C1 segment of cervical spinal cord (tissue), 14 donors: ENCODE data around the gene PFKFB3.

Source experiments
- DNase-seq, 14 donors: peaks; one replicate each; lab custom pipeline; 2025; lab: John Stamatoyannopoulos, UW

Gene PFKFB3

DNA sequence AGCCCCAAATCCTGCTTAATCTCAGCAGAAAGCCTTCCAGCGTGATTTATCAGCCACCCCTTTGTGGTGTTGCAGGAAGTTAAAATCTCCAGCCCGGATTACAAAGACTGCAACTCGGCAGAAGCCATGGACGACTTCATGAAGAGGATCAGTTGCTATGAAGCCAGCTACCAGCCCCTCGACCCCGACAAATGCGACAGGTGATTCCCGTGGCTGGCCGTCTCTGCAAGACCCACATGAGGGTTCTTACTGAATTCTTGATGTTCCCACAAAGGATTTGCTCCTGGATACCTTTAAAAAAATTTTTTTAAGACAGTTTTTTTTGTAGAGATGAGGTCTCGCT is 16.7 kb downstream of the PFKFB3 start:
- DNase-seq, result no peak

DNA sequence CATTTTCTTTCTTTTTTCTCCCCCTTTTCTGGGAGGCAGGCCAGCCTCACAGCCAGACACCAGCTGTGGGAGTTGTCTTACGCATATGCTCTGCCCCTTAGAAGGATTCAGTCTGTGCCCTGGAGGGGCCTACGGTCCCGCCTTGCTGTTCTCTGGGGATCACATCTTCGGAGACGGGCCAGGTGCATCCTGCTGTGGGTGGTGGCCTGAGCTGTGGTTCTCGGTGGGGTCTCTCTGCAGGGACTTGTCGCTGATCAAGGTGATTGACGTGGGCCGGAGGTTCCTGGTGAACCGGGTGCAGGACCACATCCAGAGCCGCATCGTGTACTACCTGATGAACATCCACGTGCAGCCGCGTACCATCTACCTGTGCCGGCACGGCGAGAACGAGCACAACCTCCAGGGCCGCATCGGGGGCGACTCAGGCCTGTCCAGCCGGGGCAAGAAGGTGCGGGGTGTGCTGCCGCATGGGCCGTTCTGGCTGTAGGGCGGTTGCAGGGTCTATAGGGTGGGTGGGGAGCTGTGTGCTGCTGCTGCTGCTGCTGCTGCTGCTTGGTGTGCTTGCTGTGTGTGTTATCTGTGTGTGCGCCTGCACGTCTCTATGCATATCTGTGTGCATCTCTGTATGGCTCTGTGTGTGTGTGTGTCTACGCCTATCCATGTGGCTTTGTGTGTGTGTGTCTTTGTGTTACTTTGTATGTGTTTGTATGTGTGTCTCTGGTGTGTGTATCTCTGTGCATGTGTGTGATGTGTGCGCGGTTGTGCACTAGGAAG is 17.9 kb downstream of the PFKFB3 start:
- peak in 1 of 14 donors; percentile 53 for DNase-seq

DNA sequence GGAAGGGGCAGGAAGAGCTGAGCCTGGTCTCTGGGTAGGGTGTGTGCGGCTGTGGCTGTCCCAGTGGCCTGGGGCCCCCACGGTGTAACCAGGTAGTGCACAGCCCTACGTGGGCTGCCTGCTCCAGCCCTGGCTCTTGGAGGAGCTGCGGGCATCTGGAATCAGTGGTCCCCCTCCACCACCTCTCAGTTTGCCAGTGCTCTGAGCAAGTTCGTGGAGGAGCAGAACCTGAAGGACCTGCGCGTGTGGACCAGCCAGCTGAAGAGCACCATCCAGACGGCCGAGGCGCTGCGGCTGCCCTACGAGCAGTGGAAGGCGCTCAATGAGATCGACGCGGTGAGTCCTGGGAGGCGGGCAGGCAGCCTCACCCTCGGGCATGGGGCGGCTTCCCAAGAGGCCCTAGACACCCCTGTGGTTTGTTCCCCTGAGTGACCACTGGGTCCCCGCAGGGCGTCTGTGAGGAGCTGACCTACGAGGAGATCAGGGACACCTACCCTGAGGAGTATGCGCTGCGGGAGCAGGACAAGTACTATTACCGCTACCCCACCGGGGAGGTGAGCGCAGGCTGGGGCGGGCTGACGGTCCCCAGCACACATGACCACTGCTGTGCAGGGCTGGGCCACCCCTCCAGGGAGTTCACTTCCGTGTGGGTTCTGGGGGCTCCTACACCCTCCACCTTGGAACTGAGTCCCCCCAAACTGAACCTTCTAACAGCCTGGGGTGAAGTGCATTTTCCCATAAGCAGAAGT is 18.6 kb downstream of the PFKFB3 start:
- DNase-seq, result no peak

DNA sequence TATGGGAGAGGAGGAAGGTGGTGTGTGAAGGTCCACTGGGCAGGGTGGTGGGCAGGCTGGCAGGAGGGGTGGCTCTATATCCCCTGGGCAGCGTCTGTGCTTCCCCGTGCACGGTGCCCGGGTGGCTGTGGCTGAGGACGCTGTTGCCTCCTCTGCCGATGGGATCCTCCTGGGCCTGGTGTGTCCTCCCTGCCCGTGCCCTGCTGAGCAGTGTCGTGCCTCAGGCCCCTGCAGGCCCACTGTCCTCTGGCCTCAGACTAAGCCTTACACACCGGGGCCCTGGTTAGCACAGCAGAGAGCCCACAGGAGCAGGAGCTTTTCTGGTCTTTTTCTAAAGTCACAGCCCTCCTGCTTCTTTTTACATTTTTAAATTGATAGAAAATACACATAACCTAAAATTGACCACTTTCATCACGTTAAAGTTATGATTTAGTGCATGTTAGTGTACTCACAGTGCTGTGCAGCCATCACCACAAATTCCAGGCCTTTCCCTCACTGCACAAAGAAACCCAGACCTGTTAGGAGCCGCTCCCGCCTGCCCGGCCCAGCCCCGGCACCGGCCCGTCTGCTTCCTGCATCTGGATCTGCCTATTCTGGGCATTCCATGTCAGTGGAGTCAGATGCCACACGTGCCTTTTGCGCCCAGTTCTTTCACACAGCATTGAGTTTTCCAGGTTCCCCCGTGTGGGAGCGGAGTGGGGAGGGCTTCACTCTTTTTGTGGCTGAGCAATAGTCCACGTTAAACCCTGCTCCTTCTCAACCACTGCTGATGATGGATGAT is 19.4 kb downstream of the PFKFB3 start:
- no peak for DNase-seq

DNA sequence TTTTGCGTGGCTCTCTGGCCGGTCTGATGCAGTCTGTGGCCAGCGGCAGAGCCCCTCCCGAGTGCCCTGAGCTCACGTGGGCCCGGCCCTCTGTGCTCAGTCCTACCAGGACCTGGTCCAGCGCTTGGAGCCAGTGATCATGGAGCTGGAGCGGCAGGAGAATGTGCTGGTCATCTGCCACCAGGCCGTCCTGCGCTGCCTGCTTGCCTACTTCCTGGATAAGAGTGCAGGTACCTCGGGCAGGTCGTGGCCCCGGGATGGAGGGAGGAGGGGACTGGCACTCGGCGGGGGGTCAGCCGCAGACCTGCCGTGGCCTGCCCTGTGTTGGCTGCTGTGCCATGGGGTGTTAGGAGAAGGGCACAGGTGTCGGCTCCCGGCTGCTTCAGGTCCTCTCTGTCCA is 20.0 kb downstream of the PFKFB3 start:
- DNase-seq, result peak in 2 of 14 donors; percentile 24 to 44

DNA sequence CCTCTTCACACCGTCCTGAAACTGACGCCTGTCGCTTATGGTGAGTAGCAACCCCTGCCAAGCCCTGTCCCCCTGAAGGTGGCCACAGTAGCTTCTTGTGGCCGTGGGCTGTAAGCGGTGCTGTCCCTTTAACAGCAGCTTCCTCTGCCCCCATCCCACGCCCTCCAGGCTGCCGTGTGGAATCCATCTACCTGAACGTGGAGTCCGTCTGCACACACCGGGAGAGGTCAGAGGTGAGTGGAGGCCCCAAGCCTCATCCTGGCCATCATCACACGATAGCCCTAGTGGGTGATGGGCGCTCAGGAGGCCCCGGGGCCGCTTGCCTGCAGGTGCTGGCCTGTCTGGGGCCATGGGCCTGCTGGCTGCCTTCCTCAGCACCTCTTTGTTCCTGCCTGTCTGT is 21.2 kb downstream of the PFKFB3 start:
- DNase-seq, result no peak

DNA sequence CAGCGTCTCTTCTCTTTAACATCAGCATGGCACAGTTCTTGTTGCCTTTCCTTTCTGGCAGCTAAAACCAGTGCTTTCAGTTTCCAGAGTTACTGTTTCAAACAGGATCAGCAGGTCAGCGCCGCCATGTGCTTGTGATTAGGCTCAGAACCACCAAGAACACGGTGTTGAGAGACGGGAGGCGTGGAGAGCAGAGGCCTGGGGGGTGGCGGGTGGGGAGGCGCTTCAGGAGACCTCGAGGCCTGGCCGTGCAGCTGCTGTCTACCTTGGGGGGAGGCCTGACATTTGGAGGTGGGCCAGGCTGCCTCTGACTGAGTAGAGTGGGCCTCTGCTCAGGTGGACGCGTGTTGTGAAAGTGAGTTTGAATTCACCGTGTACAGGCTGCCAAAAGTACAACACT is 22.0 kb downstream of the PFKFB3 start:
- DNase-seq, result no peak

DNA sequence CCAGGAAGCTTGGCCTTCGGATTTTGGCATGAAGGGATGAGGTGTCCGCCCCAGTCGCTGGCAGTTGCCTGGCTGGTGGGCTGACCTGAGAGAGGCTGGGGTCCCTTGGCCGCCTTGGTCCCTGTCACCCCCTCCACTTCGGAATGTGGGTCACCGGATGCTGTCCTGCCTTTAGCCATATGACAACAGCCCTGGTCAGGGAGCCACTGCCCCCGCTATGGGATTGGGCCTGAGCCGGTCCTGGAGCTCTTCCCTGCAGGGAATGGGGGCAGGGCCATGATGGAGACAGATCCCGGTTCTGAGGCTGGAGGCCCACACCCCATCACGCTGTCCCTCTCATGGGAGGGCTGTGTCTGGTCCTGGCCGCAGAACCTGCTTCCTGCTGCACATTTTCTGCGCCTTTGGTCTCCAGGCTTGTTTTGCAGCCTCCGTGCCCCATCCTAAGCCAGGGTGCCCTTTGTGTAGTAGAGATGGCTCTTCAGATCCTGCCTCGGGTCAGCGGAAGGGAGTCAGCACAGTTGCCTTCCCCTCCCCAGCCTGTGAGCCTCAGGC is 22.6 kb downstream of the PFKFB3 start:
- DNase-seq, result no peak

DNA sequence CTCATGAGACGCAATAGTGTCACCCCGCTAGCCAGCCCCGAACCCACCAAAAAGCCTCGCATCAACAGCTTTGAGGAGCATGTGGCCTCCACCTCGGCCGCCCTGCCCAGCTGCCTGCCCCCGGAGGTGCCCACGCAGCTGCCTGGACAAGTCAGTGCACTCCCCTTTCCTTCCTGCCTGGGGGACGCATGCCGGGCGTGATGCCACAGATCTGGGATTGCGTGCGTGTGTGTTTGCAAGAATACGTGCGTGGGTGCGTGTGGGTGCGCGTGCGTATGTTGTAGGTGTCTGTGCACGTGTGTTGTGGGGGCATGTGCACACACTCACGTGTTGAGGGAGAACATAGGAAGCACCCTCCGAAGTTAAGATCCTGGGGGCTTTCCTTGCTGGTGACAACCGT is 23.5 kb downstream of the PFKFB3 start:
- DNase-seq, result no peak

DNA sequence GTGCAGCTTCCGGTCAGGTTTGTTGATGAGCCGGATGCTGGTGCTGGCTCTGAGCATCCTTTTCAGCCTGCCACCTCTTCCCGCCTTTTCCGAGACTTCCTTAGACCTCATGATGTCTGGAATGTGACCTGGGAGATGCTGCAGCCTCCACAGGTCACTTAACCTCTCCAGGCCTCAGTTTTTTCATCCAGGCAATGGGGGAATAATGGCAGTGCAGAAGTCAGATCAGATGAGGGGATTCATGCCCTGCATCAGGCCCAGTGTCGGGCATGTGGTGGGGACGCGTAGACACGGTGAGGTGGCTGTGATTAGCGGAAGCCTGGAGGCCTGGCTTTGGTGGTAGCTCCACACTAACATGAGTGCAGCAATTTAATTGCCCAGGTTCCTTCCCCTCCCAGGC is 24.6 kb downstream of the PFKFB3 start:
- no peak for DNase-seq

DNA sequence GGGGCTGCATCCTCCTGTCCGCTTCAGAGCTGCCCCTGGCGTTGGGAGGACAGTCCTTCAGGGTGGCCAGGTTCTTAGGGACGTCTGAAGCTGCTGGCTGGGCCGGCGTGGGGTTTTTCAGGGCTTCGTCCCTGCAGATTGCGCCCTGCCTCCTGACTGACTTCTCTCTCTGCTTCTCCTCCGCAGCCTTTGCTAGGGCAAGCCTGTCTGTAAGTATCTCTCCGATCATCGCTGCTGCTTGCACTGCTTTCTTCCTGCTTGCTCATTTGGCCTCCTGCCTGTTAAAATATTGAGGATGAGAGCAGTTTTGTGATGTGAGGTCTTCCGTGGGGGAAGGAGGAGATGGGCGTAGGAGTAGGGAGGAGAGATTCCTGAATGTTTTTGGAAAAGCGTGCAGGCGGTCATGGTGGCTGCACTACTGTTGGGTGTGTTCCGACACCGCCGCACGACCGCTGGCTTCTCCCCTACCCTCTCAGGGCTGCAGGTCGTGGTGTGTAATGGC is 25.3 kb downstream of the PFKFB3 start:
- no peak for DNase-seq

DNA sequence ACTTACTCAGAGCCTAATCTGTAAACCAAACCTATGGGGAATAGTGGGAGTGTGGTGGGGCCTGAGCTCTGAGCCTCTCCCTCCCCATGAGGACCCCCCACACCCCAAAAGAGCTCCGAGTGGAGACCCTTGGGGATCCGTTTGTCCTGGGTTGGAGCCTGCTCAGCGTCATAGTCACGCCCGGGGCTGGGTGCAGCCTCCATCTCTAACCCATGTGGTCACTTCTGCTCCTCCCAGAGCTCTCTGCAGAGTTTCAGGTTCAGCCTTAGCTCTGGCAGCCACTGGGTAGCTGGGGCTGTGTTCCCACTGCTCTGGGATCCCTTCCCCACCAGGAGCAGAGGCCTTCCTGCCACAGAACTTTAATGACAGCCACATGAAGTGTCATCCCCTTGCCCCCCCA is 25.9 kb downstream of the PFKFB3 start:
- DNase-seq, result no peak

DNA sequence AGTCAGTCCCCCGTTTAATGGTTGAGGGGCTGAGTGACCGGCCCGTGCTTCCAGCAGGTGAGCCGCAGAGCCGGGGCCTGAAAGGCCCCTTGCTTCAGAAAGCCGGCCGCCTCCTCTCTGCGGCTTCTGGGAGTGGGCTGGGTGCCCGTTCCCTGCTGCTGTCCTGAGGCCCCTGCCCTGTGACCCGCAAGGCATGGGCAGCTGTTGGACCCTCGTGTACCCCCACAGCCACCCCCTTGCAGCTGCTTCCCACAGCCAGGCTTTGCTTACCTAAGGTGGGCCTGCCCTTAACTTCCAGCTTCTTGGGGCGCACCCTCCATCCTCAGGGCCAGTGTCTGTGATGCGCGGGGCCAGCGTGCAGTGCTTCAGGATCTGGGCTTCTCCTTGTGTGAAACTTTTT is 26.6 kb downstream of the PFKFB3 start:
- DNase-seq, result no peak

DNA sequence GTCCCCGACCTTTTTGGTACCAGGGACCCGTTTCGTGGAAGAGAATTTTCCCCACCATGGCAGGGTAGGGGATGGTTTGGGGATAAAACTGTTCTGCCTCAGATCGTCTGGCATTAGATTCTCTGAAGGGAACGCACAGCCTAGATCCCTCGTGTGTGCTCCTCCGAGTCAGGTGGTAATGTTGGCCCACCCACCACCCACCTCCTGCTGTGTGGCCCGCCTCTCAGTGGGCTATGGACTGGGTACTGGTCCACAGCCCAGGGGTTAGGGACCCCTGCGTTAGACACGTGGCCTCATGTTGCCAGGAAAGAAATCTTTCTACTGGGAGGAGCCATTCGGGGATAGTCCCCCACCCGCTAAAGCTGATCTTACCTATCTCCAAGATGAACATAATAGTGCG is 27.0 kb downstream of the PFKFB3 start:
- no peak for DNase-seq

DNA sequence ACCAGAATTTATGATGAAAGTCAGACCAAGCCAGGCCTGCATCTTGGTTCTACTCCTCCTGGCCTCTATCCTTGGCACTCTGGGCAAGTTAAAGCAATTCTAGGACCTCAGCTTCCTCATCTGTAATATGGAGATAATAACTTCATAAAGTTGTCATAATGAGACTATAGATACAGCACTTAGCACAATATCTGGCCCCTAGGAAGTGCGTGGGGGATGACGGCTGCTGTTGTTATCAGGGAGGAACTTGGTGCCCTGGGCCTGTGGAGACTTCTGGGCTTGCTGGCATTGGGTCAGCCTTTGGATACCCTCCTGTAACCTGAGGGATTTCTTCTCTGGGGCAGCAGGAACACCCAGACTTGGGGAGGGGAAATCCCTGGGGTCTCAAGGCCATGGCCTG is 27.6 kb downstream of the PFKFB3 start:
- DNase-seq, result no peak

DNA sequence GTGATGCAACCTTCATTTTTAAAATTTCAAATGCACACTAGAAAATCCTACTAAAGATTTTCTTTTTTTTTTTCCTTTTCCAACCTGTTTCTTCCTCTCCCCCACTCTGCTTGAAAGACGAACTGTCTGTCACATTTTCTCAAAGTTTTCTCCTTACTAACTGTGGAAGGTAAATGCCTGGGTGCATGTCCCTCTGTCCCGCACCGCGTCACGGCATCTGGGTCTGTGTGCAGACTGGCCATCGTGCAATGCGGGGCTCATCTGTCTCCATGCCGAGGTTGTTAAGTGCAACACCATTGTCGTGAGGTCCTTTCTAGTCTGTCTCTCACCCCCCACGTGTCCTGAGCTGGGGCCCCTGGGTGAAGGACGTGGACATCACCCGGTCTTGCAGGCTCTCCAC is 28.4 kb downstream of the PFKFB3 start:
- no peak for DNase-seq

DNA sequence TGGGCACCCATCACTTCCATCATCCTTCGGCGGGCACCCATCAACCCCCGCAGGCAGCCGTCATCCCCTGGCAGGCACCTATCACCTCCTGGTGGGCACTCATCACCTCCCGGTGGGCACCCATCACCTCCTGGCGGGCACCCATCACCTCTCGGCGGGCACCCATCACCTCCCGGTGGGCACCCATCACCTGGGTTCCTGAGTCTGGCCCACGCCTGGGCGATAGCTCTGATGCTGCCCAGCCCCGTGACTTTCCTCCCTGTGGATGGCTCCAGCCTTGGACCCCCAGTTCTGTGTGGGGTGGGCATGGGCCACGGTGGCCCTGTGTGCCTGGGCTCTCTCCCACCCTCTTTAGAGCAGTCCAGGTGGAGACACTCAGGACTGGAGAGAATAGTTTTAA is 29.0 kb downstream of the PFKFB3 start:
- DNase-seq, result no peak

DNA sequence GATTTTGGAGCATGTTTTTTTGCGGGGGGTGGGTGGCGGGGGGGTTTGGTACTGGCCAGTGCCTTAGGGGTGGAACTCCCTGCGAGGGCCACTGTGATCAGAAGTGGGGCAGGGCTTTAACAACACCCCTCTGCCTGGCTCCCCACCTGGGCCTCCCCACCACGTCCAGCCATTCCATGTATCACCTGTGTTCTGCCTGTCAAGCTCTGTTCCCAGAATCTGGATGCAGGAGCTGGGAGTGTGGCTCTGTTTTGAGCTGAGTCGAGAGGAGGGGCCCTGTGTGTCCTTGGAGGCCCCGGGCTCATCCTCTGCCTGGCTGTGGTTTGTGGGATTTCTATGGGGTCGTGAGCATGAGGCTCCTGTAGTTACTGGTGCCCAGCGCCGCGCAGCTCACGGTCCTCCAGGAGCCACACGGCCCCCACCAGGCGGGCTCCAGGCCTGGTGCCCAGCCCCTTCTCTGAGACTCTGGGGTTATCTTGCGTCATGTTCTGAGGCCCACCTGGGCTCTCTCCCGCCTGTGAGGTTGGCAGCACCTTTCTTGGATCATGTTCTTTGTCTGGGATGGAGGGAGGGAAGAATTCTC is 29.6 kb downstream of the PFKFB3 start:
- no peak for DNase-seq

DNA sequence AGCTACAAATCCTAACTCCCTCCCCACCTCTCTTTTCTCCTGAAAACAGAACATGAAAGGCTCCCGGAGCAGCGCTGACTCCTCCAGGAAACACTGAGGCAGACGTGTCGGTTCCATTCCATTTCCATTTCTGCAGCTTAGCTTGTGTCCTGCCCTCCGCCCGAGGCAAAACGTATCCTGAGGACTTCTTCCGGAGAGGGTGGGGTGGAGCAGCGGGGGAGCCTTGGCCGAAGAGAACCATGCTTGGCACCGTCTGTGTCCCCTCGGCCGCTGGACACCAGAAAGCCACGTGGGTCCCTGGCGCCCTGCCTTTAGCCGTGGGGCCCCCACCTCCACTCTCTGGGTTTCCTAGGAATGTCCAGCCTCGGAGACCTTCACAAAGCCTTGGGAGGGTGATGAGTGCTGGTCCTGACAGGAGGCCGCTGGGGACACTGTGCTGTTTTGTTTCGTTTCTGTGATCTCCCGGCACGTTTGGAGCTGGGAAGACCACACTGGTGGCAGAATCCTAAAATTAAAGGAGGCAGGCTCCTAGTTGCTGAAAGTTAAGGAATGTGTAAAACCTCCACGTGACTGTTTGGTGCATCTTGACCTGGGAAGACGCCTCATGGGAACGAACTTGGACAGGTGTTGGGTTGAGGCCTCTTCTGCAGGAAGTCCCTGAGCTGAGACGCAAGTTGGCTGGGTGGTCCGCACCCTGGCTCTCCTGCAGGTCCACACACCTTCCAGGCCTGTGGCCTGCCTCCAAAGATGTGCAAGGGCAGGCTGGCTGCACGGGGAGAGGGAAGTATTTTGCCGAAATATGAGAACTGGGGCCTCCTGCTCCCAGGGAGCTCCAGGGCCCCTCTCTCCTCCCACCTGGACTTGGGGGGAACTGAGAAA is 30.4 kb downstream of the PFKFB3 start:
- peak in 11 of 14 donors; percentile 18 to 74 (median 52) for DNase-seq

DNA sequence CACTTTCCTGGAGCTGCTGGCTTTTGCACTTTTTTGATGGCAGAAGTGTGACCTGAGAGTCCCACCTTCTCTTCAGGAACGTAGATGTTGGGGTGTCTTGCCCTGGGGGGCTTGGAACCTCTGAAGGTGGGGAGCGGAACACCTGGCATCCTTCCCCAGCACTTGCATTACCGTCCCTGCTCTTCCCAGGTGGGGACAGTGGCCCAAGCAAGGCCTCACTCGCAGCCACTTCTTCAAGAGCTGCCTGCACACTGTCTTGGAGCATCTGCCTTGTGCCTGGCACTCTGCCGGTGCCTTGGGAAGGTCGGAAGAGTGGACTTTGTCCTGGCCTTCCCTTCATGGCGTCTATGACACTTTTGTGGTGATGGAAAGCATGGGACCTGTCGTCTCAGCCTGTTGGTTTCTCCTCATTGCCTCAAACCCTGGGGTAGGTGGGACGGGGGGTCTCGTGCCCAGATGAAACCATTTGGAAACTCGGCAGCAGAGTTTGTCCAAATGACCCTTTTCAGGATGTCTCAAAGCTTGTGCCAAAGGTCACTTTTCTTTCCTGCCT is 31.1 kb downstream of the PFKFB3 start:
- DNase-seq, result no peak
